CD14-positive monocyte (primary cell): ENCODE measurements around the gene OIT3. TPM values are rescaled to one million over a fixed set of nuclear protein-coding genes. Genes with fewer than 3 reads are reported as not detected.
A peak's percentile ranks its signal among the peaks of the same experiment; 100 is the strongest.

Experiments used
- DNase-seq, 3 donors: peaks; one replicate each; pipeline ENCODE4 v3.0.0-alpha.2; 2011 to 2022
- H2AFZ ChIP-seq: 2 replicates; pipeline ENCODE4 v1.6.0; 2012; ENCODE audit warnings: mild to moderate bottlenecking, low read depth, low read length, inconsistent platforms; ENCODE audit not compliant: insufficient read depth, poor library complexity, severe bottlenecking
- H3K27ac ChIP-seq, 2 donors: 1 replicate in 1 of 2; 2 replicates in 1 of 2; pipeline ENCODE4 v1.5.1; 2012 to 2013; ENCODE audit warnings: low read length in 2 of 2, control low read depth in 1 of 2, inconsistent platforms in 1 of 2, low read depth in 1 of 2, mild to moderate bottlenecking in 1 of 2
- H3K27me3 ChIP-seq, 2 donors: one replicate each; pipeline versions ENCODE4 v1.6.0 to v1.6.1; 2011 to 2013; ENCODE audit warnings: low read length in 2 of 2; ENCODE audit not compliant: control insufficient read depth in 2 of 2, insufficient read depth in 2 of 2
- H3K36me3 ChIP-seq, 2 donors: replicated peaks in 1 of 2; 1 replicate in 1 of 2; 2 replicates in 1 of 2; pipeline versions ENCODE4 v1.5.1 to v1.6.1; 2012 to 2013; ENCODE audit warnings: low read length in 2 of 2, control low read depth in 1 of 2, inconsistent platforms in 1 of 2, mild to moderate bottlenecking in 1 of 2; ENCODE audit not compliant: insufficient read depth in 2 of 2, control insufficient read depth in 1 of 2
- H3K4me1 ChIP-seq, 2 donors: 1 replicate in 1 of 2; 2 replicates in 1 of 2; pipeline versions ENCODE4 v1.5.1 to v1.6.1; 2012 to 2013; ENCODE audit warnings: low read length in 2 of 2, control low read depth in 1 of 2, inconsistent platforms in 1 of 2, mild to moderate bottlenecking in 1 of 2, moderate library complexity in 1 of 2; ENCODE audit not compliant: insufficient read depth in 2 of 2, control insufficient read depth in 1 of 2
- H3K4me2 ChIP-seq: replicated peaks from 2 replicates; pipeline ENCODE3; 2012; ENCODE audit warnings: low read length, moderate library complexity, mild to moderate bottlenecking; ENCODE audit not compliant: poor library complexity, severe bottlenecking; ENCODE audit errors: extremely low read depth
- H3K4me3 ChIP-seq, 3 experiments: fragments of 200-600 bp in 1 of 3; sonication (generic) in 1 of 3; replicated peaks in 1 of 3; 1 replicate in 2 of 3; 2 replicates in 1 of 3; pipeline ENCODE4 v1.5.1; 2011 to 2013; ENCODE audit warnings: low read length in 3 of 3, mild to moderate bottlenecking in 3 of 3, control low read depth in 2 of 3, low read depth in 2 of 3, inconsistent platforms in 1 of 3, moderate library complexity in 1 of 3
- H3K79me2 ChIP-seq: 2 replicates; pipeline ENCODE4 v1.6.0; 2012; ENCODE audit warnings: mild to moderate bottlenecking, control low read depth, inconsistent platforms, low read length, moderate library complexity; ENCODE audit not compliant: insufficient read depth
- H3K9ac ChIP-seq: 2 replicates; pipeline ENCODE4 v1.6.0; 2017; ENCODE audit warnings: low read length, mild to moderate bottlenecking; ENCODE audit not compliant: insufficient read depth, poor library complexity, severe bottlenecking
- H3K9me3 ChIP-seq, 2 donors: replicated peaks in 1 of 2; 1 replicate in 1 of 2; 2 replicates in 1 of 2; pipeline versions ENCODE4 v1.5.1 to v1.6.1; 2012 to 2013; ENCODE audit warnings: low read length in 2 of 2, control low read depth in 1 of 2; ENCODE audit not compliant: control insufficient read depth in 1 of 2, insufficient read depth in 1 of 2
- H4K20me1 ChIP-seq: 2 replicates; pipeline ENCODE4 v1.6.0; 2012; ENCODE audit warnings: mild to moderate bottlenecking, low read length, control low read depth, moderate library complexity; ENCODE audit not compliant: insufficient read depth
- H3K27ac Mint-ChIP-seq, 7 donors: one replicate each; pipeline ENCODE4 v1.8.0; 2020; ENCODE audit warnings: mild to moderate bottlenecking in 7 of 7, mixed read lengths in 7 of 7, moderate library complexity in 6 of 7, inconsistent platforms in 2 of 7
- H3K27me3 Mint-ChIP-seq, 3 donors: one replicate each; pipeline ENCODE4 v1.8.0; 2021 to 2022; ENCODE audit warnings: low read depth in 3 of 3, mild to moderate bottlenecking in 3 of 3, mixed read lengths in 3 of 3, moderate library complexity in 3 of 3, inconsistent platforms in 1 of 3
- H3K36me3 Mint-ChIP-seq, 2 donors: one replicate each; pipeline ENCODE4 v1.8.0; 2020; ENCODE audit warnings: mixed read lengths in 2 of 2, inconsistent platforms in 1 of 2, mild to moderate bottlenecking in 1 of 2
- H3K4me1 Mint-ChIP-seq: one replicate; pipeline ENCODE4 v1.8.0; 2020; ENCODE audit warnings: mild to moderate bottlenecking, mixed read lengths
- H3K4me3 Mint-ChIP-seq, 2 donors: one replicate each; pipeline ENCODE4 v1.8.0; 2020; ENCODE audit warnings: mild to moderate bottlenecking in 2 of 2, mixed read lengths in 2 of 2, moderate library complexity in 1 of 2
- H3K9me3 Mint-ChIP-seq, 7 donors: one replicate each; pipeline ENCODE4 v1.8.0; 2020 to 2022; ENCODE audit warnings: mixed read lengths in 7 of 7, mild to moderate bottlenecking in 6 of 7, moderate library complexity in 6 of 7, inconsistent platforms in 2 of 7
- CTCF ChIP-seq: fragments of 200-600 bp; IDR thresholded peaks from one replicate; pipeline ENCODE4 v1.8.0; 2022; ENCODE audit warnings: antibody characterized with exemption, mild to moderate bottlenecking
- WGBS: methylation state at CpG from one replicate; pipeline ENCODE4 v1.1.5; 2013; ENCODE audit warnings: missing lambda C conversion rate; ENCODE audit not compliant: insufficient coverage; 5-methylcytosine and 5-hydroxymethylcytosine counted together
- intact Hi-C, 2 donors: fragments of 100-400 bp; cut with micrococcal nuclease; formaldehyde crosslinking; loops; one replicate each; pipeline versions ENCODE4 v1.15.0 to v1.15.1; 2023
- polyA plus RNA-seq, 3 donors: library from polyadenylated mRNA; depleted of rRNA in 1 of 3; unstranded in 2 of 3; stranded (reverse) in 1 of 3; fragments of 300-500 nt in 2 of 3; fragments of >200 nt in 1 of 3; fragmentation: Illumina TruSeq in 2 of 3; gene quantifications; 1 replicate in 2 of 3; 2 replicates in 1 of 3; pipeline ENCODE4 v1.2.3, GENCODE V29; 2012 to 2021

OIT3 gene
- polyA plus RNA-seq, 3 donors, result 0.08 TPM; not detected in 2

GRCh38 chr10:72875250-72876055 is 18.1 kb upstream of the OIT3 start:
- intact Hi-C loops, result no loop called here
- H3K27ac Mint-ChIP-seq, result peak overlapping the region in 1 of 7 donors; percentile 60
- Histone ChIP-seq H3K27me3 (no peaks in the 10 kb centered on the region), H3K9ac (no peak overlapping the region), H3K79me2 (no peaks in the 10 kb centered on the region), H4K20me1 (no peaks in the 10 kb centered on the region), H2AFZ (no peak overlapping the region), H3K36me3 (peaks cover 36 to 89% of the 10 kb centered on the region in 2 donors), H3K4me3 (no peak overlapping the region), H3K4me2 (no peak overlapping the region), H3K27ac (no peak overlapping the region), H3K4me1 (no peaks in the 10 kb centered on the region), H3K9me3 (peaks cover 0 to 7% of the 10 kb centered on the region in 2 donors)
- H3K36me3 Mint-ChIP-seq, result peaks cover 58 to 77% of the 10 kb centered on the region in 2 donors
- WGBS, result no CpG with 5 or more reads among the region's 3 CpGs
- H3K9me3 Mint-ChIP-seq, result peaks cover 3 to 10% (median 6%) of the 10 kb centered on the region in 7 donors
- no peak overlapping the region for H3K4me3 Mint-ChIP-seq
- no peaks in the 10 kb centered on the region for H3K4me1 Mint-ChIP-seq
- peak; percentile 31 for TF ChIP-seq CTCF
- peaks cover 0 to 1% (median 0%) of the 10 kb centered on the region in 3 donors for H3K27me3 Mint-ChIP-seq
- DNase-seq, result peak in 1 of 3 donors; percentile 7

DNA sequence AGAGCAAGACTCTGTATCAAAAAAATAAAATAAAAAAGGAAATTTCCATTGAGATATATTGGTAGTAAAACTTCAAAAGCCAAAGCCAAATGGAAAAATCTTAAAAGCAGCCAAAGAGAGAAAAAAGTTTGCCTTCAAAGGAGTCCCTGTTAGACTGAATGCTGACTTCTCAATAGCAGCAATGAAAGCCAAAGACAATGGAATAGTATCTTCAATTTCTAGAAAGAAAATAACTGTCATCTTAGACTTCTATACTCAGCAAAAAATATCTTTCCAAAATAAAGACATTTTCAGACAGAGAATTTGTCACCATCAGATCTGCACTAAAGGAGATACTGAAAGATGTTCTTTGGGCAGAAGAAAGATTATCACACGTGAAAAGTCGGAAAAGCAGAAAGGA is 14.3 kb upstream of the OIT3 start:
- Histone ChIP-seq H3K4me2 (no peak overlapping the region), H3K9me3 (peaks cover 0 to 7% of the 10 kb centered on the region in 2 donors), H3K36me3 (peaks cover 19 to 80% of the 10 kb centered on the region in 2 donors), H3K4me1 (no peaks in the 10 kb centered on the region), H3K4me3 (no peak overlapping the region), H3K9ac (no peak overlapping the region), H3K27me3 (no peaks in the 10 kb centered on the region), H4K20me1 (no peaks in the 10 kb centered on the region), H3K79me2 (no peaks in the 10 kb centered on the region), H3K27ac (no peak overlapping the region), H2AFZ (no peak overlapping the region)
- H3K4me3 Mint-ChIP-seq, result no peak overlapping the region
- peaks cover 3 to 13% (median 8%) of the 10 kb centered on the region in 7 donors for H3K9me3 Mint-ChIP-seq
- TF ChIP-seq CTCF, result no peak
- no peaks in the 10 kb centered on the region for H3K4me1 Mint-ChIP-seq
- no peak for DNase-seq
- H3K27ac Mint-ChIP-seq, result no peak overlapping the region
- intact Hi-C loops, result no loop called here
- H3K27me3 Mint-ChIP-seq, result peaks cover 0 to 1% (median 0%) of the 10 kb centered on the region in 3 donors
- peaks cover 54 to 76% of the 10 kb centered on the region in 2 donors for H3K36me3 Mint-ChIP-seq
- no CpG with 5 or more reads among the region's 2 CpGs for WGBS
